ELR (cell line): ENCODE data around the gene MMP23B.

Experiments
- DNase-seq: peaks from one replicate; pipeline ENCODE4 v3.0.0-alpha.2; 2015; ENCODE audit warnings: low read depth

The MMP23B gene

DNA sequence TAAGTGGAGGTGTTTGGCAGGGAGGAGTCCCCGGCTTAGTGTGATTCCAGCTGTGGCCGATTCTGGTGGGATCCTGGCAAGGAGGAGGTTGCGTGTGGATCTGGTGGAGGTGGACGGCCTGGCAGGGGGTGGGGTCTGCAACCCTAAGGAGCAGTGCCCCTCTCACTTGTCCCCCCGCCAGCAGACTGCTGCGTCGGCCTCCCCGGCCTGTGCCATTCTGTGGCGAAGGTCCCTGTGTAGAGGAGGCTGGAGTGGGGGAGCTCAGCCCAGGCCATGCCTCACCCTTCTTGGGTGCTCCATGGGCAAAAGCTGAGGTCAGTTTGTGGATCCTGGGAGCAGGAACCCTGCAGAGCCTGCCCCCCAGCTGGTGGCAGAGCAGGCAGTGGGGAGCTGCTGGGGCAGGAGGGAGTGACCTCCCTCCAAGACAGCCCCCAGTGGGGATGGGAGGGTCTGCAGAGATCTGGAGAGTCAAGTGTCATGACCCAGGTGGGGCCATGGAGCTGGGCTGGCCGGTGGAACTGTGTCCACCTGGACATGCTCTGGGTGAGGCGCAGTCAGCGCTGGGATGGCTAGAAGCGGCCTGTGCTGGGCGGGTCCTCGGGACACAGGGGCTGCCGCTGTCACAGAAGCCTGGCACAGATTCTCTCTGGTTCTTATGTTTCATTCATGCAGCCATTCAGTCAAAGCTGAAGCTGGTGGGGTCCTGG is 11.4 kb upstream of the MMP23B start:
- DNase-seq: no peak

- no peak for DNase-seq
These were observed 10.6 kb upstream of the MMP23B start for GRCh38 chr1:1621173-1622009.

DNA sequence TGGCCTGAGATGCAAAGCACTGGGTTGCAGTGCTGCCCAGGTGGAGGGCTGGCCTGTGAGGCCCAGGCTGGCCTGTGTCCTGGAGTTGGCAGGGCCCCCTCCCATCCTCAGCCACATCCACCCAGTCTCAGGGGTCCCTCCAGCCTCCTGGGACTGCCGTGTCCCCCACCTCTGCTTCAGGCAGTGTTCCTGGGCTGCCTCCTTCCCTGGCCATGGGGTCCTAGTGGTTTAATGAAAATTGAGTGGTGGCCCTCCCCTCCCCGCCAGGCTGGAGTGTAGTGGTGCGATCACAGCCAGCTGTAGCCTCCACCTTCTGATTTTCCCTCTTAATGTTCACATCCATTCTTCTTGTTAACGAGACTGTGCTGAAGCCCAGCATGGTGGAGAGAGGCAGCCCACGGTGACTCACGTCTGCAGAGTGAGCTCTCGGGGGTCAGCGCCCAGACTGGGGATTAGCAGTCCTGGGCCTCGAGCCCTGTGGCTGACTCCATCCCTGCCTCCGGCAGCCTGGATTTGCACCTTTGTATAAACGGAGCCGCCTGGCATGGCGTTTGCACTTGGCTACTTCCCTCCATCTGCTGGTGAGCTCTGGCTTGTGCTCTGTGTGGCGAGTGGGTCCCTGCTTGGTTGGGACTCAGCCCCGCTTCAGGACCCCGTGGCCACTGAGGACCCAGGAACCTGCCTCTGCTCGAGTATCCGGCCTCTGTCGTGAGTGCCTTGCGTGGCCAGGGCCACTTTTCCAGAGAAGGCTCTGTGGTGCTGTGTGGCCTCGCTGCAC is 9.8 kb upstream of the MMP23B start:
- no peak for DNase-seq

DNA sequence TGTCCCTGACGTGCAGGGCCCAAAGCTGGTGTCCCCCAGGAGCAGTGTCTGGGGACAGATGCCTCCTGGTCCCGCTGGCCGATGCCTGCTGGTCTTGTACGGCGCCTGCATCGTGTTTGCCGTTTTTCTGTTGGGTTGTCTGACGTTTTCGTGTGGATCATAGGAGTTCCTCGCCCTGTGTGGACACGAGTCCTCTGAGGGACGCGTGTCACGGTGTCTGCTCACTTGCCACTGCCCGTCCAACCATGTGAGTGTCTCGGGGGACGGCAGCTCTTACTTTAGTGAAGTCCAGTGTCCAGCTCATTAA is 9.2 kb upstream of the MMP23B start:
- no peak for DNase-seq

- no peak for DNase-seq
These were observed 8.8 kb upstream of the MMP23B start for GRCh38 chr1:1623181-1623630.

DNA sequence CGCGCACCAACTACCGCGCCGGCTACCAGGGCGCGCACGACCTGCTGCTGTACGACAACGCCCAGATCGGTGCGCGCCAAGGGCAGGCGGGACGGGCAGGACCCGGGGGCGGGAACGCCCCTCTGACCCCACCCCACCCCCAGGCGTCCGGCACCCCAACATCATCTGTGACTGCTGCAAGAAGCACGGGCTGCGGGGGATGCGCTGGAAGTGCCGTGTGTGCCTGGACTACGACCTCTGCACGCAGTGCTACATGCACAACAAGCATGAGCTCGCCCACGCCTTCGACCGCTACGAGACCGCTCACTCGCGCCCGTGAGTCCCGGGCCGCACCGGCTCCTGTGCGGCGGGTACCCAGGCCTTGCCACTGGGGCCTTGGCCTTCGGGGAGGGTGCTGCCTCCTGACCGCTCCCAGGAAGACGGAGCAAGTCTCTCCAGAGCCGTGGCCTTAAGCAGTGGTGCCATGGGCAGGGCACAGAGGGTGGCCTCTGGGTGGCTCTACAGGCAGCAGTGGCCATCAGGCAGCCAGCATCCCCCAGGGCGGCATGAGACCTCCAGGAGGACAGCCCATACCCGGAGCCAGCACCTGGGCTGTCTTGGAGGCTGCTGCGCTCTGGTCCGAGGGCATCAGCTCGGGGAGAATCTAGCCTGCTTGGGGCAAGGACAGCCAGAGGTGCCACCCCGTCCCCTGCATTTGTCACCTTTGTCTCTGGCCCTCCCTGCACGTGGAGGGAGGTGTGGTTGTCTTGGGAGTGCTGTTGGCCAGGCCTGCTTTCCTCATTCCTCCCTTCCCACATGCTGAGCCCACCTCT is 8.1 kb upstream of the MMP23B start:
- DNase-seq: no peak

DNA sequence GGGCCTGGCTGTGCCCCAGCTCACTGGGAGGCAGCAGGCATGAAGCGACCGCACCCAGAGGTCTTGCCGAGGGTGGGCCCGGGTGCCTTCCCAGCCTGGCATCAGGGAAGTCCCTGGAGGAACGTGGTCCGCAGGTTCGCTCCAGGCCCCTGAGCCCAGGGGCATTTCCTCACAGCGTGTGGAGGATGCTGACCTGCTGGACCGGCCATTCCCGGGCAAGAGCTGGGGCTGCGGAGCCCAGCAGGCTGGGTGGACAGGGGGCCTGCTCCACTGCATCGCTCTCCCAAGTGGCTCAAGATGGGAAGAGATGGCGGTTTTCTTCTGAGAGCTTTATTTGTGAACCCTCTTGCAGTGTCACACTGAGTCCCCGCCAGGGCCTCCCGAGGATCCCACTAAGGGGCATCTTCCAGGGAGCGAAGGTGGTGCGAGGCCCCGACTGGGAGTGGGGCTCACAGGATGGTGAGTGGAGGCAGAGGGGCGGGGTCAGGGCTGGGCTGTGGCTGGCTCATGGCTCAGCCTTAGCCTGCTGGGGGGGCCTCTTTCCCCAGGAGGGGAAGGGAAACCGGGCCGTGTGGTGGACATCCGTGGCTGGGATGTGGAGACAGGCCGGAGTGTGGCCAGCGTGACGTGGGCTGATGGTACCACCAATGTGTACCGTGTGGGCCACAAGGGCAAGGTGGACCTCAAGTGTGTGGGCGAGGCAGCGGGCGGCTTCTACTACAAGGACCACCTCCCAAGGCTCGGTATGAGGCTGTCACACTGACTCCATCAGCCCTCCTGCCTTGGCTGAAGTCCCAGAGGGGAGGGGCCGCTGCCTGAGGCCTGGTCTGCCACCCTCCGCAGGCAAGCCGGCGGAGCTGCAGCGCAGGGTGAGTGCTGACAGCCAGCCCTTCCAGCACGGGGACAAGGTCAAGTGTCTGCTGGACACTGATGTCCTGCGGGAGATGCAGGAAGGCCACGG is 7.2 kb upstream of the MMP23B start:
- DNase-seq: no peak

DNA sequence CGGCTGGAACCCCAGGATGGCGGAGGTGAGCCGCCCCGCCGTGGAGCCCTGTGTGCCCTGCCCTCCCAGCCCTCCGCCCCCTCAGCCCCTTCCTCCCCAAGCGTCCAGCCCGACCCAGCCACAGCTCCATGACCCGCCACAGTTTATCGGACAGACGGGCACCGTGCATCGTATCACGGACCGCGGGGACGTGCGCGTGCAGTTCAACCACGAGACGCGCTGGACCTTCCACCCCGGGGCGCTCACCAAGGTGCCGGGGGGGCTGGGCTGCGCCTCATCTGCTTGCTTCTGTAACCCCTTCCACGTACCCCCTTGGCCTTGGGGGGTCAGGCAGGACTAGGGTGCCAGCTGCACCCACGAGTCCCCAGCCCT is 6.6 kb upstream of the MMP23B start:
- no peak for DNase-seq

- DNase-seq: no peak
These were observed 6.2 kb upstream of the MMP23B start for GRCh38 chr1:1625824-1626206.

DNA sequence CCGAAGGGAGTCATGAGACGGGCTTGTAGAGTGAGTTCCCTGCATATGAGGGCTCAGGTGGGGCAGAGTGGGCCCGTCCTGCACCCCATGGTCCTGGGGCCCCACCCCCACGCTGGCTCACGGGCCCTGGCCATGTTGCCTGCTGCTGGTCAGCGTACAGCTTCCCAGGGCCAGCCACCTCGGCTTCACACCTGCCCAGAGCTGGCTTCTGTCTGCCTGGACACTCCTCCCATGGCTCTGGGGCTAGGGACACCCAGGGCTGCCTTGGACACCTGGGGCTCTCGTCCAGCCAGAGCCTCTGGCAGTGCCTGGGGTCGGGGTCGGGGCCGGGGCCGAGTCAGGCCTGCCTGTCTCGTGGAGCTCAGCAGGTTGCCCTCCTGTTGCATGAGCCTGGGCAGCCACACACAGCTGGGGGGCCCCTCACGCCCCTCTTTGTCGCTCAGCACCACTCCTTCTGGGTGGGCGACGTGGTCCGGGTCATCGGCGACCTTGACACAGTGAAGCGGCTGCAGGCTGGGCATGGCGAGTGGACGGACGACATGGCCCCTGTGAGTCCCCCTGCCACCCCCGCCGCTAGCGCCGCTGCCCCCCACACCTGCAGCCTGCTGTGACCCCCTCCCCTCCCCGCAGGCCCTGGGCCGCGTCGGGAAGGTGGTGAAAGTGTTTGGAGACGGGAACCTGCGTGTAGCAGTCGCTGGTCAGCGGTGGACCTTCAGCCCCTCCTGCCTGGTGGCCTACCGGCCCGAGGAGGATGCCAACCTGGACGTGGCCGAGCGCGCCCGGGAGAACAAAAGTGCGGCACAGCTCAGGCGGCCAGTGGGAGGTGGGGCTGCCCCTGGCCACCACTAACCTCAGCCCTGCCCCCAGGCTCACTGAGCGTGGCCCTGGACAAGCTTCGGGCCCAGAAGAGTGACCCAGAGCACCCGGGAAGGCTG is 5.5 kb upstream of the MMP23B start:
- DNase-seq: no peak

DNA sequence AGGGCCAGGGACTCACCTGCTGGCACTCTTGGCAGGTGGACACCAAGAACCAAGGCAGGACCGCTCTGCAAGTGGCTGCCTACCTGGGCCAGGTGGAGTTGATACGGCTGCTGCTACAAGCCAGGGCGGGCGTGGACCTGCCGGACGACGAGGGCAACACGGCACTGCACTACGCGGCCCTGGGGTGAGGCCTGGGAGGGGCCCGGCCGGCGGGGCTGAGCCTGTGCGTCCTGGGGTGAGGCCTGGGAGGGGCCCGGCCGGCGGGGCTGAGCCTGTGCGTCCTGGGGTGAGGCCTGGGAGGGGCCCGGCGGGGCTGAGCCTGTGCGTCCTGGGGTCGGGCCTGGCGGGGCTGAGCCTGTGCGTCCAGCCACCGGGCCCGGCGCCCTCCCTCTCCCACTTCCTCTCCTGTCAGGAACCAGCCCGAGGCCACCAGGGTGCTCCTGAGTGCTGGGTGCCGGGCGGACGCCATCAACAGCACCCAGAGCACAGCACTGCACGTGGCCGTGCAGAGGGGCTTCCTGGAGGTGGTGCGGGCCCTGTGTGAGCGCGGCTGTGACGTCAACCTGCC is 4.6 kb upstream of the MMP23B start:
- DNase-seq: no peak

DNA sequence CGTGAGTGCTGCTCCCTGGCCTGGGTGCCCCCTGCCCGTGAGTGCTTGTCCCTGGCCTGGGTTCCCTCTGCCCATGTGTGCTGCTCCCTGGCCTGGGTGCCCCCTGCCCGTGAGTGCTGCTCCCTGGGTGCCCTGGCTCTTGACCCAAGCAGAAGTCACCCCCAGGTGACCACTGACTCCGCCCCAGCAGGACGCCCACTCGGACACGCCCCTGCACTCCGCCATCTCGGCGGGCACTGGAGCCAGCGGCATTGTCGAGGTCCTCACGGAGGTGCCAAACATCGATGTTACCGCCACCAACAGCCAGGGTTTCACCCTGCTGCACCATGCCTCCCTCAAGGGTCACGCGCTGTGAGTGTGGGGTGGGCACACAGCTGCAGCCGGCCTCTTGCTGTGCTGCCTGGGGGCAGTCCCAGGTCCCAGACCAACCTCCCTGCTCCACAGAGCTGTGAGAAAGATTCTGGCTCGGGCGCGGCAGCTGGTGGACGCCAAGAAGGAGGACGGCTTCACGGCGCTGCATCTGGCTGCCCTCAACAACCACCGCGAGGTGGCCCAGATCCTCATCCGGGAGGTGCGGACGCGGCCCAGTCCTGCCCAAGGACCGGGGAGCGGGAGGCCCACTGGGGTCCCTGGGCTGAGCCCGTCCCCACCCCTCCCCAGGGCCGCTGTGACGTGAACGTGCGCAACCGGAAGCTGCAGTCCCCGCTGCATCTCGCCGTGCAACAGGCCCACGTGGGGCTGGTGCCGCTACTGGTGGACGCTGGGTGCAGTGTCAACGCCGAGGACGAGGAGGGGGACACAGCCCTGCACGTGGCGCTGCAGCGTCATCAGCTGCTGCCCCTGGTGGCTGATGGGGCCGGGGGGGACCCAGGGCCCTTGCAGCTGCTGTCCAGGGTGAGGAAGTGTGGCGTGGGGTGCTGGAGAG is 3.9 kb upstream of the MMP23B start:
- DNase-seq: no peak

GRCh38 chr1:1628754-1629429 is 3.1 kb upstream of the MMP23B start:
- no peak for DNase-seq

GRCh38 chr1:1629430-1630190 is 2.4 kb upstream of the MMP23B start:
- no peak for DNase-seq

GRCh38 chr1:1630191-1630964 is 1.6 kb upstream of the MMP23B start:
- DNase-seq: no peak
